Mesenchymal stem cell (in vitro differentiated cells and primary cell): Measurements from ENCODE around the gene TNIP1.

Experiments
- DNase-seq: peaks from one replicate; pipeline ENCODE4 v3.0.0-alpha.2; 2013
- H2AFZ ChIP-seq: one replicate; pipeline ENCODE4 v1.6.1; 2013; ENCODE audit warnings: low read depth, mild to moderate bottlenecking, control low read depth, inconsistent platforms, low read length, moderate library complexity
- H2AK5ac ChIP-seq: 2 replicates; pipeline ENCODE4 v1.6.1; 2013; ENCODE audit warnings: low read length, moderate library complexity, mild to moderate bottlenecking, inconsistent platforms; ENCODE audit not compliant: severe bottlenecking
- H2BK120ac ChIP-seq: one replicate; pipeline ENCODE4 v1.6.1; 2013; ENCODE audit warnings: low read depth, mild to moderate bottlenecking, inconsistent platforms, low read length, moderate library complexity
- H2BK12ac ChIP-seq, 2 experiments: one replicate each; pipeline ENCODE4 v1.6.1; 2013; ENCODE audit warnings: inconsistent platforms in 2 of 2, low read length in 2 of 2, mild to moderate bottlenecking in 2 of 2, moderate library complexity in 2 of 2, control low read depth in 1 of 2
- H2BK15ac ChIP-seq: one replicate; pipeline ENCODE4 v1.6.1; 2013; ENCODE audit warnings: mild to moderate bottlenecking, low read depth, inconsistent platforms; ENCODE audit not compliant: poor library complexity, severe bottlenecking
- H2BK5ac ChIP-seq: 2 replicates; pipeline ENCODE4 v1.6.1; 2013; ENCODE audit warnings: low read depth, mild to moderate bottlenecking, low read length, control low read depth, inconsistent platforms; ENCODE audit not compliant: poor library complexity, severe bottlenecking
- H3K14ac ChIP-seq, 2 experiments: one replicate each; pipeline ENCODE4 v1.6.1; 2013; ENCODE audit warnings: inconsistent platforms in 2 of 2, low read length in 2 of 2, control low read depth in 1 of 2, mild to moderate bottlenecking in 1 of 2, moderate library complexity in 1 of 2
- H3K18ac ChIP-seq, 2 experiments: one replicate each; pipeline ENCODE4 v1.6.1; 2013; ENCODE audit warnings: inconsistent platforms in 2 of 2, low read length in 2 of 2, control low read depth in 1 of 2, low read depth in 1 of 2, mild to moderate bottlenecking in 1 of 2
- H3K23ac ChIP-seq, 2 experiments: one replicate each; pipeline ENCODE4 v1.6.1; 2013; ENCODE audit warnings: inconsistent platforms in 2 of 2, low read length in 2 of 2, mild to moderate bottlenecking in 2 of 2, moderate library complexity in 2 of 2, control low read depth in 1 of 2
- H3K27ac ChIP-seq: 2 replicates; pipeline ENCODE4 v1.5.1; 2013; ENCODE audit warnings: mild to moderate bottlenecking, moderate library complexity, low read length, control low read depth, inconsistent platforms; ENCODE audit not compliant: poor library complexity, severe bottlenecking
- H3K27me3 ChIP-seq, 2 experiments: 2 replicates each; pipeline versions ENCODE4 v1.6.1 to v1.7.0; 2013; ENCODE audit warnings: low read length in 2 of 2, mild to moderate bottlenecking in 2 of 2, moderate library complexity in 2 of 2, control low read depth in 1 of 2, inconsistent platforms in 1 of 2; ENCODE audit not compliant: control insufficient read depth in 1 of 2, insufficient read depth in 1 of 2
- H3K36me3 ChIP-seq, 2 experiments: 2 replicates each; pipeline versions ENCODE4 v1.6.1 to v1.7.0; 2013; ENCODE audit warnings: low read length in 2 of 2, control low read depth in 1 of 2, inconsistent platforms in 1 of 2, low read depth in 1 of 2, mild to moderate bottlenecking in 1 of 2; ENCODE audit not compliant: insufficient read depth in 2 of 2, control insufficient read depth in 1 of 2
- H3K4ac ChIP-seq, 2 experiments: one replicate each; pipeline ENCODE4 v1.6.1; 2013; ENCODE audit warnings: inconsistent platforms in 2 of 2, low read length in 2 of 2, mild to moderate bottlenecking in 2 of 2, moderate library complexity in 2 of 2, control low read depth in 1 of 2, low read depth in 1 of 2
- H3K4me1 ChIP-seq: 2 replicates; pipeline ENCODE4 v1.6.1; 2013; ENCODE audit warnings: low read depth, low read length, control low read depth; ENCODE audit not compliant: control insufficient read depth, insufficient read depth
- H3K4me2 ChIP-seq: 2 replicates; pipeline ENCODE4 v1.6.1; 2013; ENCODE audit warnings: low read length, mild to moderate bottlenecking, inconsistent platforms; ENCODE audit not compliant: poor library complexity, severe bottlenecking
- H3K4me3 ChIP-seq, 2 experiments: 2 replicates each; pipeline versions ENCODE4 v1.5.1 to v1.7.0; 2013; ENCODE audit warnings: low read length in 2 of 2, mild to moderate bottlenecking in 2 of 2, control low read depth in 1 of 2, low read depth in 1 of 2; ENCODE audit not compliant: insufficient read depth in 1 of 2
- H3K79me1 ChIP-seq: replicated peaks from 2 replicates; pipeline ENCODE4 v1.6.1; 2013; ENCODE audit warnings: mild to moderate bottlenecking, control low read depth, low read length, inconsistent platforms; ENCODE audit not compliant: poor library complexity, severe bottlenecking
- H3K9ac ChIP-seq: 2 replicates; pipeline ENCODE4 v1.7.0; 2013; ENCODE audit warnings: mild to moderate bottlenecking, low read length, moderate library complexity
- H3K9me3 ChIP-seq: 2 replicates; pipeline ENCODE4 v1.7.0; 2013; ENCODE audit warnings: mild to moderate bottlenecking, low read length; ENCODE audit not compliant: control insufficient read depth
- H4K8ac ChIP-seq: one replicate; pipeline ENCODE4 v1.6.1; 2013; ENCODE audit warnings: inconsistent platforms, mild to moderate bottlenecking, low read length, moderate library complexity
- H4K91ac ChIP-seq: one replicate; pipeline ENCODE4 v1.6.1; 2013; ENCODE audit warnings: mild to moderate bottlenecking, low read length, inconsistent platforms
- WGBS: methylation state at CpG from one replicate; pipeline ENCODE4 v1.1.7; 2013; ENCODE audit warnings: mixed read lengths; 5-methylcytosine and 5-hydroxymethylcytosine counted together

The TNIP1 gene

DNA sequence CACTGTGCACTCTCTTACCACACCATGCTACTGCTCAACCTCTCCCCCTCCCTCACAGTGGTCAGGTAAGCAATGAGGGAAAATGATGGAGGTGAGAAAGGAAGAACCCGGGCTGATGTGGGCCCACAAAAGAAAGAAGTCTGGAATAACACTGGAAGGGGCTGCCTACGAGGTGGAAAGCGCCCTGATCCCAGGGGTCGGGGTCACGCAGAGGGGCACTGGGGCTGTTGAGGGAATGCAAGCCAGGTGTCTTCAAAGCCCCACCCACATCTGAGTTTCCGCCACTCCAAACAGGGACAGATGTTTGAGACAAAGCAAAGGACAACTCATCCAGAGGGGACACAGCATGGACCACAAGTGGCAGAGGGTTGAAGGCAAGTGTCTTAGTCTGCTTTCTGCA, 4.2 kb downstream of the TNIP1 start:
- Histone ChIP-seq H2BK120ac (no peak overlapping the region), H3K9me3 (no peaks in the 10 kb centered on the region)

DNA sequence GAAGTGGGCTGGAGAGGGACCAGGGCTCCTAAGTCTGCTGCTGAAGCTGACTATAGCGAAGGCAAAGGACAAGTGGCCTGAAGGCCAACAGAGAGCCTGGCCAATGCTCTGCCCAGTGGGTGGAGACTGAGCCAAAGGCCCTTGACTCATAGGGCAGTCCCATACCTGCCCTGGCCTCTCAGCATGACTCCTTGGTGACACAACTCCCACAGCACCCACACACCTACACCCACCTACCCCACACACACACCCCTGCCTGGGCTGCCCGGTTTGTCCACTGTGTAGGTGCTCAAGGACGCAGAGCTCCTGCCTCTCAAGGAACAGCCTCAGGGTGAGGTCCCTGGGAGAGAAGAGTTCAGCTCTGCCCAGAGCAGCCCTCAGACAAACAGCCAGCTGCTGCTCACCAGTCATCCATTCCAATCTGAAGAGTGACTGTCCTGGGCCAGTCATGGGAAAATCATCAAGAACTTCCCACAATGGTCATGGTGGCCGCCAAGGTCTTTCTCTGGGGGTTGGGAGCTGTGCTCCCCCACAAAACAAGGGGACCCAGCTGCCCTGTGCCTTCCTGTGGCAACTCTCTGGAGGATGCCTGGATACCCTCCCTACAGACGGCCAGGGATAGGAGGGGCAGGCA, 5.0 kb downstream of the TNIP1 start:
- Histone ChIP-seq H3K27ac (peak overlapping the region; percentile 25), H2BK15ac (no peak overlapping the region), H2AK5ac (peak overlapping the region; percentile 54), H3K4me3 (no peak overlapping the region), H3K27me3 (no peaks in the 10 kb centered on the region), H2BK12ac (peak overlapping the region in 1 of 2 experiments; percentile 3), H4K91ac (no peak overlapping the region), H3K18ac (no peak overlapping the region), H3K4ac (no peak overlapping the region), H3K9me3 (no peaks in the 10 kb centered on the region), H3K36me3 (peaks cover 16 to 21% of the 10 kb centered on the region in 2 experiments), H2AFZ (no peak overlapping the region), H4K8ac (no peak overlapping the region), H3K9ac (no peak overlapping the region), H2BK5ac (no peak overlapping the region), H3K79me1 (no peaks in the 10 kb centered on the region), H2BK120ac (no peak overlapping the region), H3K23ac (no peak overlapping the region), H3K14ac (no peak overlapping the region), H3K4me1 (peaks cover 39% of the 10 kb centered on the region), H3K4me2 (no peak overlapping the region)
- DNase-seq, result peak; percentile 54
- WGBS, result 86% methylated on average over 5 of the region's 5 CpGs

More for the DNA sequence above, 4.2 kb downstream of the TNIP1 start:
- H3K18ac ChIP-seq, result no peak overlapping the region
- peaks cover 37% of the 10 kb centered on the region for H3K4me1 ChIP-seq
- no peak overlapping the region for H2AFZ ChIP-seq
- no peak overlapping the region for H3K27ac ChIP-seq
- H3K36me3 ChIP-seq, result peaks cover 13 to 16% of the 10 kb centered on the region in 2 experiments
- no peaks in the 10 kb centered on the region for H3K27me3 ChIP-seq
- H3K14ac ChIP-seq, result no peak overlapping the region
- no peak overlapping the region for H2BK5ac ChIP-seq
- H3K23ac ChIP-seq, result no peak overlapping the region
- WGBS, result 96% methylated on average over 6 of the region's 6 CpGs
- no peak overlapping the region for H4K8ac ChIP-seq
- H4K91ac ChIP-seq, result no peak overlapping the region
- no peak overlapping the region for H3K4me2 ChIP-seq
- H2AK5ac ChIP-seq, result peak overlapping the region; percentile 77
- H3K4me3 ChIP-seq, result no peak overlapping the region
- H3K4ac ChIP-seq, result no peak overlapping the region
- no peak overlapping the region for H2BK12ac ChIP-seq
- H2BK15ac ChIP-seq, result no peak overlapping the region
- H3K9ac ChIP-seq, result no peak overlapping the region
- no peaks in the 10 kb centered on the region for H3K79me1 ChIP-seq
- no peak for DNase-seq

DNA sequence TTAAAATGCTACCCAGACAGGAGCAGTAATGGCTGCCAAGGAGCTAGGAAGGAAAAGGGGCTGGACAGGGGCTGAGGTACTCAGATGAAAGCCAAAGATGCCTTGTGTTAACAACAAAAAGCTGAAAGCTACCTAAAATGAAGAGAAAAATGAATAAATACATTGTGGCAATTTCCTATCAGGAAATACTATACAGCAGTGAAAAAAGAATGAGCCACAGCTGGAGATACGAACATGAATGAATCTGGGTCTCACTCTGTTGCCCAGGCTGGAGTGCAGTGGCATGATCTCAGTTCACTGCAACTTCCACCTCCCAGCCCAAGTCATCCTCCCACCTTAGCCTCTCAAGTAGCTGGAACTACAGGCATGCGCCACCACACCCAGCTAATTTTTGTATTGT, 6.3 kb downstream of the TNIP1 start:
- H3K4me3 ChIP-seq, result no peak overlapping the region
- no peaks in the 10 kb centered on the region for H3K27me3 ChIP-seq
- H3K27ac ChIP-seq, result no peak overlapping the region
- WGBS, result 97% methylated on average over 2 of the region's 2 CpGs
- peaks cover 16 to 25% of the 10 kb centered on the region in 2 experiments for H3K36me3 ChIP-seq
- H2AK5ac ChIP-seq, result peak overlapping the region; percentile 50
- no peak overlapping the region for H4K8ac ChIP-seq
- H2BK12ac ChIP-seq, result no peak overlapping the region
- H3K9ac ChIP-seq, result no peak overlapping the region
- H3K4ac ChIP-seq, result no peak overlapping the region
- no peak overlapping the region for H3K23ac ChIP-seq
- no peak overlapping the region for H2BK15ac ChIP-seq
- H2AFZ ChIP-seq, result no peak overlapping the region
- H2BK5ac ChIP-seq, result no peak overlapping the region
- H3K79me1 ChIP-seq, result no peaks in the 10 kb centered on the region
- no peaks in the 10 kb centered on the region for H3K9me3 ChIP-seq
- H3K4me2 ChIP-seq, result no peak overlapping the region
- no peak overlapping the region for H3K18ac ChIP-seq
- no peak for DNase-seq
- peaks cover 48% of the 10 kb centered on the region for H3K4me1 ChIP-seq
- no peak overlapping the region for H2BK120ac ChIP-seq
- no peak overlapping the region for H3K14ac ChIP-seq
- H4K91ac ChIP-seq, result no peak overlapping the region

DNA sequence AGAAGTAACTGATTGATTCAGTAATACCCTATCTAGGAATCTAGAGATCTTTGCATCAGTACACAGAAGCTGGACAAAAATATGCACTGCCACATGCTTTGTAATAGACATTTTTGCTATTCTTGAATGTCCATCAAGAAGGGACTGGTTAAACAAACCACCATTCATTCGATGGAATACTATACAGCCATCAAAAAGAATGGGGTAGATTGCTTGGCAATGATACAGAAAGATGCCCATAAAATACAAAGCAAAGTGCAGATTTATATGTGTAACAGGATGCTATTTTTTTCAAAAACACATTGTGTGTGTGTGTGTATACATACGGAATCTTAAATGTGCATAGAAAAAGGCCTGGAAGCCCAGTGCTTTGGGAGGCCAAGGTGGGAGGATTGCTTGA, 7.6 kb downstream of the TNIP1 start:
- H3K18ac ChIP-seq, result no peak overlapping the region
- no peak overlapping the region for H2AFZ ChIP-seq
- H3K27ac ChIP-seq, result peak overlapping the region; percentile 17
- no peaks in the 10 kb centered on the region for H3K9me3 ChIP-seq
- no peak overlapping the region for H3K14ac ChIP-seq
- H3K4ac ChIP-seq, result no peak overlapping the region
- H4K91ac ChIP-seq, result no peak overlapping the region
- DNase-seq, result no peak
- no peak overlapping the region for H3K23ac ChIP-seq
- no peak overlapping the region for H3K4me2 ChIP-seq
- no peak overlapping the region for H2BK12ac ChIP-seq
- no peak overlapping the region for H4K8ac ChIP-seq
- 93% methylated on average over 1 of the region's 2 CpGs for WGBS
- H3K36me3 ChIP-seq, result peaks cover 11 to 26% of the 10 kb centered on the region in 2 experiments
- H3K4me3 ChIP-seq, result no peak overlapping the region
- H3K79me1 ChIP-seq, result no peaks in the 10 kb centered on the region
- H2AK5ac ChIP-seq, result no peak overlapping the region
- no peak overlapping the region for H2BK120ac ChIP-seq
- H3K4me1 ChIP-seq, result peaks cover 52% of the 10 kb centered on the region
- no peak overlapping the region for H2BK15ac ChIP-seq
- no peak overlapping the region for H2BK5ac ChIP-seq
- no peak overlapping the region for H3K9ac ChIP-seq
- H3K27me3 ChIP-seq, result no peaks in the 10 kb centered on the region
